Upper lobe of left lung (tissue), 4 donors: Measurements from ENCODE around the gene TMEM200C.

Source experiments
- POLR2A ChIP-seq, 4 donors: fragments of 450-650 bp; IDR thresholded peaks; one replicate each; pipeline ENCODE4 v1.5.1; 2016 to 2017; ENCODE audit warnings: antibody characterized with exemption in 4 of 4, mild to moderate bottlenecking in 2 of 4
- POLR2AphosphoS5 ChIP-seq, 2 donors: sonication (generic); formaldehyde crosslinking; IDR thresholded peaks; one replicate each; pipeline ENCODE4 v1.5.1; 2017; ENCODE audit warnings: antibody characterized with exemption in 2 of 2
- TF ChIP-seq, protein P1 (sequence below), 6 experiments: fragments of 450-650 bp in 4 of 6; fragments of 200-600 bp in 2 of 6; sonication (generic) in 2 of 6; IDR thresholded peaks; one replicate each; pipeline ENCODE4 v1.5.1; 2016 to 2019; ENCODE audit warnings: antibody characterized with exemption in 6 of 6

- TF ChIP-seq, protein P1, sequence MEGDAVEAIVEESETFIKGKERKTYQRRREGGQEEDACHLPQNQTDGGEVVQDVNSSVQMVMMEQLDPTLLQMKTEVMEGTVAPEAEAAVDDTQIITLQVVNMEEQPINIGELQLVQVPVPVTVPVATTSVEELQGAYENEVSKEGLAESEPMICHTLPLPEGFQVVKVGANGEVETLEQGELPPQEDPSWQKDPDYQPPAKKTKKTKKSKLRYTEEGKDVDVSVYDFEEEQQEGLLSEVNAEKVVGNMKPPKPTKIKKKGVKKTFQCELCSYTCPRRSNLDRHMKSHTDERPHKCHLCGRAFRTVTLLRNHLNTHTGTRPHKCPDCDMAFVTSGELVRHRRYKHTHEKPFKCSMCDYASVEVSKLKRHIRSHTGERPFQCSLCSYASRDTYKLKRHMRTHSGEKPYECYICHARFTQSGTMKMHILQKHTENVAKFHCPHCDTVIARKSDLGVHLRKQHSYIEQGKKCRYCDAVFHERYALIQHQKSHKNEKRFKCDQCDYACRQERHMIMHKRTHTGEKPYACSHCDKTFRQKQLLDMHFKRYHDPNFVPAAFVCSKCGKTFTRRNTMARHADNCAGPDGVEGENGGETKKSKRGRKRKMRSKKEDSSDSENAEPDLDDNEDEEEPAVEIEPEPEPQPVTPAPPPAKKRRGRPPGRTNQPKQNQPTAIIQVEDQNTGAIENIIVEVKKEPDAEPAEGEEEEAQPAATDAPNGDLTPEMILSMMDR (IDR thresholded peaks at IDR 0.05), result no peak
- TF ChIP-seq POLR2AphosphoS5 (IDR thresholded peaks at IDR 0.05), result no peak
- TF ChIP-seq POLR2A (IDR thresholded peaks at IDR 0.05), result no peak
Observed at GRCh38 chr18:5914016-5914415, 18.7 kb upstream of the TMEM200C start.
